Gastroesophageal sphincter (tissue), 4 donors: Measurements from ENCODE around the gene ACIN1. TPM values are rescaled to one million over a fixed set of nuclear protein-coding genes. Genes with fewer than 3 reads are reported as not detected.

Source experiments
- ATAC-seq: fragments of 150-250 bp; one replicate; pipeline ENCODE4 v1.9.1; 2016; ENCODE audit warnings: mild to moderate bottlenecking, moderate library complexity
- H3K27ac ChIP-seq, 4 donors: fragments of 200-600 bp; sonication (generic) in 3 of 4; 1 replicate in 3 of 4; 2 replicates in 1 of 4; pipeline ENCODE4 v1.5.1; 2016 to 2019
- H3K27me3 ChIP-seq: fragments of 200-600 bp; sonication (generic); one replicate; pipeline ENCODE4 v1.5.1; 2019
- H3K36me3 ChIP-seq, 2 donors: fragments of 200-600 bp; sonication (generic); one replicate each; pipeline ENCODE4 v1.5.1; 2019; ENCODE audit warnings: control low read depth in 1 of 2
- H3K4me1 ChIP-seq, 3 donors: fragments of 200-600 bp; sonication (generic); 1 replicate in 2 of 3; 2 replicates in 1 of 3; pipeline ENCODE4 v1.5.1; 2016 to 2019; ENCODE audit warnings: control low read depth in 2 of 3
- H3K4me3 ChIP-seq, 2 donors: fragments of 200-600 bp; sonication (generic); one replicate each; pipeline ENCODE4 v1.5.1; 2019; ENCODE audit warnings: mild to moderate bottlenecking in 1 of 2, moderate library complexity in 1 of 2
- H3K9me3 ChIP-seq, 3 donors: fragments of 200-600 bp; sonication (generic); one replicate each; pipeline ENCODE4 v1.5.1; 2017 to 2019; ENCODE audit warnings: control low read depth in 2 of 3
- CTCF ChIP-seq, 4 experiments: fragments of 200-600 bp in 2 of 4; fragments of 450-650 bp in 2 of 4; sonication (generic) in 1 of 4; IDR thresholded peaks; one replicate each; pipeline ENCODE4 v1.5.1; 2017 to 2019; ENCODE audit warnings: antibody characterized with exemption in 4 of 4, mild to moderate bottlenecking in 2 of 4, moderate library complexity in 2 of 4
- EP300 ChIP-seq: sonication (generic); formaldehyde crosslinking; IDR thresholded peaks from one replicate; pipeline ENCODE4 v1.6.1; 2017; ENCODE audit warnings: antibody characterized with exemption, mild to moderate bottlenecking
- POLR2A ChIP-seq, 2 donors: fragments of 450-650 bp; IDR thresholded peaks; one replicate each; pipeline ENCODE4 v1.6.1; 2017; ENCODE audit warnings: antibody characterized with exemption in 2 of 2, mild to moderate bottlenecking in 2 of 2, moderate library complexity in 1 of 2
- POLR2AphosphoS5 ChIP-seq: sonication (generic); formaldehyde crosslinking; IDR thresholded peaks from one replicate; pipeline ENCODE4 v1.6.1; 2017; ENCODE audit warnings: antibody characterized with exemption
- WGBS, 2 donors: methylation state at CpG; one replicate each; pipeline ENCODE4 v1.1.5; 2018; ENCODE audit warnings: low coverage in 1 of 2; 5-methylcytosine and 5-hydroxymethylcytosine counted together
- total RNA-seq, 4 donors: library from RNA; depleted of rRNA; stranded (reverse); fragments of >200 nt; gene quantifications; one replicate each; pipeline ENCODE4 v1.1.0, GENCODE V29; 2016

ACIN1 gene
- total RNA-seq, 4 donors from 2014 or later, result 55.7 to 121 (median 91.8) TPM

GRCh38 chr14:23067847-23068788 is 26.8 kb downstream of the ACIN1 start:
- Histone ChIP-seq H3K4me3 (no peak overlapping the region), H3K4me1 (peaks cover 10 to 59% (median 24%) of the 10 kb centered on the region in 3 donors), H3K27me3 (no peaks in the 10 kb centered on the region), H3K27ac (peak overlapping the region in 3 of 4 donors; percentile 37 to 68 (median 47)), H3K36me3 (peaks cover 0 to 76% of the 10 kb centered on the region in 2 donors), H3K9me3 (no peaks in the 10 kb centered on the region)
- TF ChIP-seq EP300, result no peak
- WGBS, 2 donors, result 32 to 63% methylated on average over 6 to 9 of the region's 14 CpGs
- ATAC-seq, result no peak

- no peak for TF ChIP-seq POLR2A (IDR thresholded peaks at IDR 0.05)
- TF ChIP-seq POLR2AphosphoS5, result no peak
- TF ChIP-seq CTCF (IDR thresholded peaks at IDR 0.05), result no peak
- TF ChIP-seq EP300, result no peak
- Histone ChIP-seq H3K27ac (peak overlapping the region in 2 of 4 donors; percentile 6 to 14), H3K4me1 (peaks cover 8 to 53% (median 21%) of the 10 kb centered on the region in 3 donors), H3K4me3 (no peak overlapping the region), H3K36me3 (peaks cover 0 to 76% of the 10 kb centered on the region in 2 donors), H3K9me3 (no peaks in the 10 kb centered on the region), H3K27me3 (no peaks in the 10 kb centered on the region)
- 79 to 89% methylated on average over 3 to 15 of the region's 23 CpGs for WGBS, 2 donors
- no peak for ATAC-seq
Observed at GRCh38 chr14:23066855-23067744, 27.8 kb downstream of the ACIN1 start.

DNA sequence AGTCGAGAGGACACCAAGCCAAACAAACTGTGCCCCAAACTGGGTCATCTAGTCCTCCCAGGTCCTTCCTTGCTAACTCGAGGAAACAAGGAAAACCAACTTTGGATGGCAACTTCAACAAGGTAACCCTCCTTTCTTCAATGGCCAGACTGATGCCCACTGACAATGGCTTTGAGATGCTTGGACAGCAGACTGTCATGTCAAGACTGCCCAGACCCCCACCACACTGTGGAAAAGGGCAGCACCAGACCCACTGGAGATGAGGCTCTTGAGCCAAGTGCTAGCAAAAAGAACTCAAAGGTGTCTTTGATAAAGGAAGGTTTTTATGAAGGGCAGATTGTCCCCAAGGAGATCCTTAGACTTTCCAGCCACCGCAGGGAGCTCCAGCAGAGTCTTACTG is 28.6 kb downstream of the ACIN1 start:
- TF ChIP-seq POLR2A (IDR thresholded peaks at IDR 0.05), result no peak
- no peak for ATAC-seq
- Histone ChIP-seq H3K27ac (peak overlapping the region in 2 of 4 donors; percentile 6 to 14), H3K4me3 (no peak overlapping the region), H3K36me3 (peaks cover 0 to 80% of the 10 kb centered on the region in 2 donors), H3K9me3 (no peaks in the 10 kb centered on the region), H3K27me3 (no peaks in the 10 kb centered on the region), H3K4me1 (peaks cover 4 to 53% (median 17%) of the 10 kb centered on the region in 3 donors)
- WGBS, 2 donors, result 75 to 79% methylated on average over 2 to 3 of the region's 3 CpGs

DNA sequence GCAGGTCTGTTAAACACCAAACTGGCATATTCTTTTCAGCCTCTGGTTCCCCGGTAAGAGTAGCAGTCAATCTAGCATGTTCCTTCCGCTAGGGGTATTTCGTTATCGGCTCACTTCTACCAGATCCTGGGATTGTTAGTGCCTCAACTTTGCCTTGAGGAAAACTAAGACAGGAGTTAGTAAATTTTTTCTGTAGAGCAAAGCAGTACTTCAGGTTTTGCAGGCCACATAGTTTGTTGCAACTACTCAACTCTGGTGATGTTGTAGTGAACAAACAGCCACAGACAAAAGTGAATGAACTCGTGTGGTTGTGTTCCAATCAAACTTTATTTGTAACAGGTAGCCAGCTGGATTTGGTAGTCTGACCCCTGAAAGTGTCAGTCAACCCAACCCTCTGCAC is 31.3 kb downstream of the ACIN1 start:
- no peaks in the 10 kb centered on the region for H3K27me3 ChIP-seq
- no peak overlapping the region for H3K4me3 ChIP-seq
- peaks cover 0 to 99% of the 10 kb centered on the region in 2 donors for H3K36me3 ChIP-seq
- H3K4me1 ChIP-seq, result peaks cover 0 to 28% (median 8%) of the 10 kb centered on the region in 3 donors
- TF ChIP-seq POLR2AphosphoS5 (no peak), EP300 (no peak), CTCF (IDR thresholded peaks at IDR 0.05) (no peak), POLR2A (IDR thresholded peaks at IDR 0.05) (no peak)
- no peak overlapping the region for H3K27ac ChIP-seq
- no peak for ATAC-seq
- H3K9me3 ChIP-seq, result no peaks in the 10 kb centered on the region
- 89 to 91% methylated on average over 4 to 5 of the region's 5 CpGs for WGBS, 2 donors

DNA sequence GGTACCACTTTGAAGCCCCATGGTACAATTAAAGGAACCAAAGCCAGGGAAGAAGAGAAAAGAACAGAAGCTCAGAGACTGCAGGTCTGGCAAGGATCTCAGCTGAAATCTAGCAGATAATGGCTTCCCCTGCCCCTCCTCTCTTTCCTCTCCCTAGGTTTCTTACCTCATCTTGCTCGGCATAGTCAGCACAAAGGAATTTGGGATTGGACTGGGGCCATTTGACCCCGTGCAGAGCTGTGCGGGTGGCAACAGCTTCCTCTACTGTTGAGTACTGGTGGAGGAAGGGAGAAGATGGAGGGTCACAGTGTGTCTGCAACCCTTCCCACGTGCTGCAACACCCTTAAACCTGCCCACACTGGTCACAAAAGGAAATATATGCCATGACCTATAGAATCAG is 32.9 kb downstream of the ACIN1 start:
- H3K36me3 ChIP-seq, result peaks cover 0 to 84% of the 10 kb centered on the region in 2 donors
- peaks cover 0 to 25% (median 4%) of the 10 kb centered on the region in 3 donors for H3K4me1 ChIP-seq
- no peak overlapping the region for H3K4me3 ChIP-seq
- 32% methylated on average over 3 of the region's 4 CpGs; no CpG with 5 or more reads in 1 of the 2 donors for WGBS, 2 donors
- H3K27ac ChIP-seq, result peak overlapping the region; percentile 26 to 72 (median 40)
- TF ChIP-seq EP300, result no peak
- peak; percentile 73 for TF ChIP-seq POLR2AphosphoS5
- TF ChIP-seq CTCF (IDR thresholded peaks at IDR 0.05), result no peak
- no peak for TF ChIP-seq POLR2A (IDR thresholded peaks at IDR 0.05)
- no peaks in the 10 kb centered on the region for H3K9me3 ChIP-seq
- H3K27me3 ChIP-seq, result no peaks in the 10 kb centered on the region
- peak; percentile 68 for ATAC-seq
